HepG2 (cell line): ENCODE measurements around the gene SMARCE1.

Source experiments
- ARNT ChIP-seq: fragments of 450-650 bp; IDR thresholded peaks from 2 replicates; pipeline ENCODE4 v1.6.1; 2017
- CTCF ChIP-seq: sonication (generic); formaldehyde crosslinking; IDR thresholded peaks from 2 replicates; pipeline ENCODE4 v1.5.0; 2020; ENCODE audit warnings: mild to moderate bottlenecking, missing genetic modification reagents, moderate library complexity
- EZH2 ChIP-seq: conservative IDR thresholded peaks from 2 replicates; pipeline ENCODE4 v1.6.1; 2012; ENCODE audit warnings: mild to moderate bottlenecking, low read depth, low read length, moderate library complexity
- IRF2 ChIP-seq: IDR thresholded peaks from 2 replicates; pipeline ENCODE4 v1.6.1; 2018; ENCODE audit warnings: missing genetic modification reagents, missing compliant biosample characterization
- PREB ChIP-seq: sonication (generic); formaldehyde crosslinking; IDR thresholded peaks from 2 replicates; pipeline ENCODE4 v1.4.0; 2020; ENCODE audit warnings: missing genetic modification reagents
- RAD21 ChIP-seq: fragments of 450-650 bp; formaldehyde crosslinking; IDR thresholded peaks from 2 replicates; pipeline ENCODE4 v1.5.0; 2020; ENCODE audit warnings: mild to moderate bottlenecking
- TCF12 ChIP-seq, 2 experiments: fragments of 450-650 bp in 1 of 2; sonication (generic) in 1 of 2; formaldehyde crosslinking in 1 of 2; IDR thresholded peaks; 2 replicates each; pipeline versions ENCODE4 v1.6.1 to v1.8.0; 2017 to 2022; ENCODE audit warnings: antibody characterized with exemption in 1 of 2, mild to moderate bottlenecking in 1 of 2, missing genetic modification reagents in 1 of 2, moderate library complexity in 1 of 2
- ZNF180 ChIP-seq: sonication (generic); formaldehyde crosslinking; IDR thresholded peaks from 2 replicates; pipeline ENCODE4 v1.4.0; 2020; ENCODE audit warnings: low read depth, missing genetic modification reagents, borderline replicate concordance
- ZNF510 ChIP-seq: sonication (generic); formaldehyde crosslinking; IDR thresholded peaks from 2 replicates; pipeline ENCODE4 v1.4.0; 2020; ENCODE audit warnings: low read depth, mild to moderate bottlenecking, missing genetic modification reagents

- no peak for TF ChIP-seq PREB (CRISPR knock-in tag)
- no peak for TF ChIP-seq IRF2 (CRISPR knock-in tag)
- TF ChIP-seq TCF12 (IDR thresholded peaks at IDR 0.05), result no peak
- TF ChIP-seq TCF12 (CRISPR knock-in tag; IDR thresholded peaks at IDR 0.05), result no peak
- no peak for TF ChIP-seq RAD21 (CRISPR knock-in tag)
- no peak for TF ChIP-seq ZNF510 (CRISPR knock-in tag)
- TF ChIP-seq ZNF180 (CRISPR knock-in tag), result no peak
- no peak for TF ChIP-seq CTCF (CRISPR knock-in tag)
- TF ChIP-seq ARNT, result no peak
- no peak for TF ChIP-seq EZH2
Observed at GRCh38 chr17:40607641-40608040, 40.0 kb downstream of the SMARCE1 start.
